Stimulated activated CD8-positive, alpha-beta memory T cell treated with anti-CD3 and anti-CD28 coated beads, Interleukin-2, amount 100 ng/mL, for 48 hours (primary cell): ENCODE results near the gene SLC16A14.
A peak's percentile ranks its signal among the peaks of the same experiment; 100 is the strongest.
"Not testable (repeated sequence)": the region's sequence is repeated elsewhere in the genome, so short reads cannot be mapped to it uniquely, and the experiment has no call there.

ENCODE experiments used
- DNase-seq, 2 donors: peaks; one replicate each; pipeline ENCODE4 v3.0.0-alpha.2; 2020; ENCODE audit warnings: low read depth in 2 of 2

The SLC16A14 gene

GRCh38 chr2:230068651-230069055, at the start of gene SLC16A14:
SLC16A14 (minus strand) TSS chr2:230068924; CDS start chr2:230059352, 9,572 bp downstream.
- DNase-seq: peak in 1 of 2 donors; percentile 20

GRCh38 chr2:230106771-230107170, 38.0 kb upstream of the SLC16A14 start:
- DNase-seq: no peak

GRCh38 chr2:230101967-230102366, 33.2 kb upstream of the SLC16A14 start:
- DNase-seq: not testable (repeated sequence)

- no peak for DNase-seq
These were observed 29.1 kb upstream of the SLC16A14 start for GRCh38 chr2:230097841-230098240.

GRCh38 chr2:230097424-230097823, 28.7 kb upstream of the SLC16A14 start:
- DNase-seq: no peak

- no peak for DNase-seq
These were observed 22.2 kb upstream of the SLC16A14 start for GRCh38 chr2:230090967-230091366.

- no peak for DNase-seq
These were observed 16.5 kb upstream of the SLC16A14 start for GRCh38 chr2:230085201-230085600.

- DNase-seq: no peak
These were observed 9.3 kb upstream of the SLC16A14 start for GRCh38 chr2:230077851-230078547.

GRCh38 chr2:230076819-230077218, 8.1 kb upstream of the SLC16A14 start:
- no peak for DNase-seq

GRCh38 chr2:230075988-230076631, 7.4 kb upstream of the SLC16A14 start:
- no peak for DNase-seq

GRCh38 chr2:230071421-230071820, 2.7 kb upstream of the SLC16A14 start:
- DNase-seq: no peak

GRCh38 chr2:230069402-230069801, 678 bp upstream of the SLC16A14 start:
- no peak for DNase-seq

GRCh38 chr2:230068016-230068650, 591 bp downstream of the SLC16A14 start:
- peak; percentile 20 to 39 for DNase-seq

- DNase-seq: no peak
These were observed 7.9 kb downstream of the SLC16A14 start for GRCh38 chr2:230060672-230061293.

- DNase-seq: no peak
These were observed 14.8 kb downstream of the SLC16A14 start for GRCh38 chr2:230053753-230054478.

GRCh38 chr2:230052299-230052698, 16.4 kb downstream of the SLC16A14 start:
- no peak for DNase-seq

- no peak for DNase-seq
These were observed 18.6 kb downstream of the SLC16A14 start for GRCh38 chr2:230050136-230050535.

GRCh38 chr2:230048010-230048671, 20.6 kb downstream of the SLC16A14 start:
- no peak for DNase-seq

GRCh38 chr2:230046491-230046890, 22.2 kb downstream of the SLC16A14 start:
- DNase-seq: no peak

- DNase-seq: no peak
These were observed 25.3 kb downstream of the SLC16A14 start for GRCh38 chr2:230043461-230043860.

- no peak for DNase-seq
These were observed 25.7 kb downstream of the SLC16A14 start for GRCh38 chr2:230043025-230043424.
